GM20000 (cell line): ENCODE data around the gene DNA2.
A peak's percentile ranks its signal among the peaks of the same experiment; 100 is the strongest.

Source experiments
- DNase-seq: peaks from one replicate; pipeline ENCODE4 v3.0.0; 2012; ENCODE audit warnings: low spot score
- CTCF ChIP-seq: IDR thresholded peaks from 2 replicates; pipeline ENCODE4 v1.5.1; 2012; ENCODE audit warnings: mild to moderate bottlenecking, control low read depth; ENCODE audit errors: extremely low read depth, missing control alignments

The DNA2 gene

GRCh38 chr10:68501691-68502090 lies 29.9 kb upstream of the DNA2 start:
- no peak for TF ChIP-seq CTCF
- no peak for DNase-seq

- no peak for TF ChIP-seq CTCF
- DNase-seq: no peak
These were observed 27.8 kb upstream of the DNA2 start for GRCh38 chr10:68499544-68499943.

GRCh38 chr10:68496072-68496471 lies 24.3 kb upstream of the DNA2 start:
- no peak for TF ChIP-seq CTCF

GRCh38 chr10:68492118-68492517 lies 20.3 kb upstream of the DNA2 start:
- no peak for DNase-seq
- TF ChIP-seq CTCF: no peak

More at GRCh38 chr10:68496072-68496471, 24.3 kb upstream of the DNA2 start:
- DNase-seq: no peak

- TF ChIP-seq CTCF: no peak
- DNase-seq: no peak
These were observed 18.1 kb upstream of the DNA2 start for GRCh38 chr10:68489919-68490318.

- no peak for TF ChIP-seq CTCF
These were observed 2.2 kb upstream of the DNA2 start for GRCh38 chr10:68474021-68474420.

GRCh38 chr10:68471063-68471585 lies 649 bp downstream of the DNA2 start:
- DNase-seq: peak; percentile 18
- no peak for TF ChIP-seq CTCF

More at GRCh38 chr10:68474021-68474420, 2.2 kb upstream of the DNA2 start:
- no peak for DNase-seq
